ENCODE data around the gene GLDN. TPM values are rescaled to one million over a fixed set of nuclear protein-coding genes. Genes with fewer than 3 reads are reported as not detected.
A peak's percentile ranks its signal among the peaks of the same experiment; 100 is the strongest.

GLDN gene
- total RNA-seq, 4 donors from 2014 or later: 2.2 to 9.9 (median 4.3) TPM

GRCh38 chr15:51403072-51403878 is 61.8 kb downstream of the GLDN start:
- Histone ChIP-seq H3K27me3 (peaks cover 0 to 6% (median 0%) of the 10 kb centered on the region in 4 donors), H3K4me3 (no peak overlapping the region), H3K4me1 (peaks cover 0 to 8% (median 3%) of the 10 kb centered on the region in 4 donors), H3K9me3 (no peaks in the 10 kb centered on the region), H3K36me3 (no peaks in the 10 kb centered on the region), H3K27ac (replicated peaks in 1 of 4) (no peak overlapping the region)
- intact Hi-C loops (cut with DNase I): loop anchor here (5.0 kb wide), 3 partner anchors 121 to 241 kb away; no protein-coding TSS in a partner anchor
- TF ChIP-seq CTCF (IDR thresholded peaks at IDR 0.05) (peak; percentile 37 to 54 (median 41)), POLR2AphosphoS5 (IDR thresholded peaks at IDR 0.05) (no peak), POLR2A (IDR thresholded peaks at IDR 0.05; ENCODE audit: low read depth) (no peak), EP300 (IDR thresholded peaks at IDR 0.05) (no peak)
- DNase-seq (ENCODE audit: extremely low spot score): peak; percentile 53
- 68% methylated on average over 8 of the region's 8 CpGs for WGBS

- intact Hi-C loops (cut with DNase I): loop anchor here (5.0 kb wide), 3 partner anchors 122 to 242 kb away; no protein-coding TSS in a partner anchor
- peak; percentile 79 for DNase-seq (ENCODE audit: extremely low spot score)
- peaks cover 0 to 6% (median 0%) of the 10 kb centered on the region in 4 donors for H3K27me3 ChIP-seq
- 90% methylated on average over 9 of the region's 9 CpGs for WGBS
- no peak overlapping the region for H3K4me3 ChIP-seq
- H3K9me3 ChIP-seq: no peaks in the 10 kb centered on the region
- peaks cover 0 to 8% (median 3%) of the 10 kb centered on the region in 4 donors for H3K4me1 ChIP-seq
- no peaks in the 10 kb centered on the region for H3K36me3 ChIP-seq
- H3K27ac ChIP-seq (replicated peaks in 1 of 4): no peak overlapping the region
- TF ChIP-seq EP300 (IDR thresholded peaks at IDR 0.05) (no peak), POLR2A (IDR thresholded peaks at IDR 0.05; ENCODE audit: low read depth) (no peak), POLR2AphosphoS5 (IDR thresholded peaks at IDR 0.05) (no peak), CTCF (IDR thresholded peaks at IDR 0.05) (no peak)
Measured at GRCh38 chr15:51403946-51404695, 62.7 kb downstream of the GLDN start.

GRCh38 chr15:51405693-51406523 is 64.5 kb downstream of the GLDN start:
- Histone ChIP-seq H3K27ac (replicated peaks in 1 of 4) (no peak overlapping the region), H3K27me3 (peaks cover 0 to 6% (median 0%) of the 10 kb centered on the region in 4 donors), H3K9me3 (no peaks in the 10 kb centered on the region), H3K4me1 (peaks cover 0 to 8% (median 3%) of the 10 kb centered on the region in 4 donors), H3K36me3 (no peaks in the 10 kb centered on the region), H3K4me3 (no peak overlapping the region)
- intact Hi-C loops (cut with DNase I): no loop called here
- peak; percentile 42 for DNase-seq (ENCODE audit: extremely low spot score)
- 61% methylated on average over 11 of the region's 11 CpGs for WGBS
- TF ChIP-seq EP300 (IDR thresholded peaks at IDR 0.05): no peak
- TF ChIP-seq POLR2AphosphoS5 (IDR thresholded peaks at IDR 0.05): no peak
- no peak for TF ChIP-seq CTCF (IDR thresholded peaks at IDR 0.05)
- TF ChIP-seq POLR2A (IDR thresholded peaks at IDR 0.05; ENCODE audit: low read depth): no peak

GRCh38 chr15:51414256-51414860 is 72.9 kb downstream of the GLDN start:
- no peaks in the 10 kb centered on the region for H3K4me1 ChIP-seq
- no peak overlapping the region for H3K27ac ChIP-seq (replicated peaks in 1 of 4)
- no peaks in the 10 kb centered on the region for H3K9me3 ChIP-seq
- intact Hi-C loops (cut with DNase I): no loop called here
- no peak for TF ChIP-seq CTCF (IDR thresholded peaks at IDR 0.05)
- TF ChIP-seq POLR2A (IDR thresholded peaks at IDR 0.05; ENCODE audit: low read depth): no peak
- TF ChIP-seq EP300 (IDR thresholded peaks at IDR 0.05): no peak
- TF ChIP-seq POLR2AphosphoS5 (IDR thresholded peaks at IDR 0.05): no peak
- no peak overlapping the region for H3K4me3 ChIP-seq
- no peaks in the 10 kb centered on the region for H3K36me3 ChIP-seq
- no peaks in the 10 kb centered on the region for H3K27me3 ChIP-seq
- DNase-seq (ENCODE audit: extremely low spot score): no peak
- 97% methylated on average over 4 of the region's 4 CpGs for WGBS
